ENCODE results near the gene SPRED2.

GRCh38 chr2:65429786-65430602 is 2.4 kb downstream of the SPRED2 start:
- no peak for TF ChIP-seq CTCF (IDR thresholded peaks at IDR 0.05; ENCODE audit: low read depth, low read length, poor library complexity, severe bottlenecking)
- no peak for TF ChIP-seq EZH2phosphoT487 (IDR thresholded peaks at IDR 0.05; ENCODE audit: borderline replicate concordance, low read length)
